Hippocampal formation (tissue), 2 donors: ENCODE measurements around the gene SCRT2.

Experiments
- DNase-seq, 2 donors: peaks; one replicate each; lab custom pipeline; 2025; lab: John Stamatoyannopoulos, UW

SCRT2 gene

GRCh38 chr20:672963-673602 lies 2.5 kb downstream of the SCRT2 start:
- no peak for DNase-seq

DNA sequence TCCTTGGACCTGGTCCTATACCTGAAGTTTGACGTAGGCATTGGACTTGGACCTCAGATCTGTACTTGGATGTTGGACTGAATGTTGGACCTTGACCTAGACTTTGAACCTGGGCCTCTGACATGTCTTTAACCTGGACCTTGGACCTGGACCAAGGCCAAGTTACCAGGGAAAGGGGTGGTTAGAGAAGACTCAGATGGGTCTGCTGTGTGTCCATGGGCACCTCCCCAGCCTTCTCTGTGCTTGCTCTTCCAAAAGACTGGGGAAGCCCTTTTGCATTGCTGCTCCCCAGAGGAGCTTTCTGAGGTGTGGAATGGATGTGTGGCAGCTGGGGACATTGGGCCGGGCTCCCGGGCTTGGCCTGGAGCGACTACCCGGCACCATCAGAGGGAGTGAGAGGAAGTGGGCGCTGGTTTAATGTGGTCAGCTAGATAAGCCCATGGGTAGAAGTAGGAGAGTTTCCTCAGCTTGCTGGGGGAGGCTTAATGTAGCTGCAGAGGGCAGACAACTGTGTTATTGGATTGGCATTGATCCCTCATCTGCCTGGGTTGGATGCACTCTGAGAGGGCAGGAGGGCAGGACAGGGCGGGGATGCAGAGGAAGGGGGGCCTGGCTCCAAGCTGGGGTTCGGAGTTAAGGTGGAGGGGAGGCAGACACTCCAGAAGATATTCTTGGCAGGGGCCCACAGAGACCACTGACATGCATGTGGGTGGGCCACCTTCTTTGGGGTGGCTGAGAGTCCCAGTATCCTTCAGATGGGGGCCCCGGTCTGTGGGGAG lies 4.2 kb downstream of the SCRT2 start:
- DNase-seq: no peak

DNA sequence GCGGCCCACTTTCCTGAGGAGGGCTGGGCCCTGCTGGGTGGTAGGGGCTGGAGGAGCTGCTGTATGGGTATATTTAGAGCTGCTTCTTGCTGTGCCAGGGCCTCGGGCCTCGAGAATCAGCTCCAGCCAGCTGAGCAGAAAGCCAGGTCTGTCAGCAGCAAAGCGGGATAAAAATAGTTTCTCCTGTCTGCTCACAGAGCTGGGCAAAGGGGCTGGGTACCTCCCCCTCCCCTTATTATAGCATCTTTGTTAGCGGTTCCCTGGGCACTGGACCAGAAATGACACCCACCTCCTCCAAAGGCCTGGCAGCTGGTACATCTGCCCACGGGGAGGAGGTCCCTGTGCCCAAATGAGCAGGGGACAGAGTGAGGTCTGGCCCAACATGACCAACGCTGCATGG lies 6.0 kb downstream of the SCRT2 start:
- DNase-seq: no peak

GRCh38 chr20:668638-669037 lies 7.0 kb downstream of the SCRT2 start:
- no peak for DNase-seq

DNA sequence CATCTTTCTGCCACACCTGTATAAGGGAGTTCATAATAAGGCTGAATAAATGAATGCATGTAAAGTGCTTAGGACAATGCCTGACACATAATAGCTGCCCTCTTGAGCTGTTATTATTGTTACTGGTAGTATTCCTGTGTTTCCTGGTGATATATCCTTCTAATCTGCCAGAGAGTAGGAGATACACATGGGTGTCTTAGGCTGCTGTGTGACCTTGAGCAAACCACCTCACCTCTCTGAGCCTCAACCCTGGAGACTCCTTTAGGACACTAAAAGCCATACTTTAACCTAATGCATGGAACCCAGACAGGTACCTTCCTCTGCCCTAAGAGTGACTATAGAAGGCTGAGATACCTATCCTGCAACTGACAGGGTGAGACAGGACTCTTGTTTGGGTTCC lies 7.6 kb downstream of the SCRT2 start:
- no peak for DNase-seq

DNA sequence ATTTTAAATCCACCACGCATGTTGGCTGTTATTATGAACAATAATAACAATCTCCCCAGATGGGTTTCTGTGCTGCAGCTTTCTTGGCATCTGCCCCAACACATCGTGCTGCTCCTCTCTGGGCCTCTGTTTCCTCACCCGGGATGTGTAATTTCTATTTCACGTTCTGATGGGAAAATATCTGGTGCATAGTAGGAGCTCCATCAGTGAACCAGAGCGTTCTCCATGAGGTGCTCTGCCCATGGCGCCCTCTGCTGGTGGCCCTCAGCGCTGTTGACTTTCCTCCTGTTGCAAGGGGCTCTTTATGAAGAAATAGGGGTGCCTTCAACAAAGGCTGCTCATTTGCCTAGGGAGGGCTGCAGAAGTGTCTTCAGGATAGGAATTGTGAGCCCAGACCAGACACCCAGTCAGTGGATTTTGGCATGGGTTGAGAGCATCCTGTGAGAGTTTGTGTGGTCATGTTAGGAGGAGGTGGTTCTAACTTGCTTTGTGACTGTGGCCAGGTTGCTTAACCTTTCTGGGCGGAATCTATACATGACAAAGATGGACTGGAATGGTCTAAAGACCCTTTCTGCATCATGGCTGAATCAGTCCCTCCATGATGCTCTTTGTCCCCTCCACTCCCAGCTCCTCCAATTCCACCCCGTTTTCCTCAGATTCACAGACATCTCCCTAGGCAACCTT lies 8.1 kb downstream of the SCRT2 start:
- DNase-seq: peak in 1 of 2 donors; percentile 18

GRCh38 chr20:666877-667276 lies 8.7 kb downstream of the SCRT2 start:
- DNase-seq: no peak

GRCh38 chr20:665276-665675 lies 10.3 kb downstream of the SCRT2 start:
- no peak for DNase-seq

DNA sequence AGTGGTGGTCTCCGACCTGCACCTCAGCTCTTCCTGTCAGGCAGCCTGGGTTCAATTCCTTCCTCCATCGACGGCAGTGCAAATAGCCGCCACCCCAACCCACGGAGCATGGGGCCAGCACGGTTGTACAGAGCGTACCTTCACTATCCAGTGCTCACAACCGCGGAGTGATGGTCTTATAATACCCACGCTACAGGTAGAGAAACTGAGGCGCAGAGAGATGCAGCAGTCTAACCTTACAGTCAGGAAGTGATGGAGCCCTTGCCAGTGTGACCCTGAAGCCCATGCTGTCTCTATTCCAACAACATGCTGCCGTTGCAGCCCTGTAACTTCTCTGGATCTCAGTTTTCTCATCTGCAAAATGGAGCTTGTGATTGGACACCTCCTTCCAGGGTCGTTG lies 11.0 kb downstream of the SCRT2 start:
- no peak for DNase-seq

DNA sequence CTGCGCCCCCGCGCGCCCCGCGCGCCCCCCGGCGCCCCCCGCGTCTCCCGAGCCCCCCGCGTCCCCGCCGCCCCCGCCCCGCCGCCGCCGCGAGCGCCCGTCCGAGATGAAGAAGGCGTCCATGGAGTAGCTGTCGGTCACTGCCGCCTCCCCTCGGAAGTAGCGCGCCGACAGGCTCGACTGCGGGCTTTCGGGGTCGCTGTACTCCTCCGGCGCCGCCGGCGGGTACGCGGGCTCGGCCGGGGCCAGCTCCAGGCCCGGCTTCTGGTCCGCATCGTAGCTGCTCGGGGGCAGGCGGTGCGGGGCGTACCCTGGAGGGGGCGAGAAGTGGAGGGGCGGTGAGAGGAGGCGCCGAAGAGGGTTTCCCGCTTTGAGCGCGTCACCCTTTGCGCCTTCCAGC lies 11.5 kb downstream of the SCRT2 start:
- no peak for DNase-seq

DNA sequence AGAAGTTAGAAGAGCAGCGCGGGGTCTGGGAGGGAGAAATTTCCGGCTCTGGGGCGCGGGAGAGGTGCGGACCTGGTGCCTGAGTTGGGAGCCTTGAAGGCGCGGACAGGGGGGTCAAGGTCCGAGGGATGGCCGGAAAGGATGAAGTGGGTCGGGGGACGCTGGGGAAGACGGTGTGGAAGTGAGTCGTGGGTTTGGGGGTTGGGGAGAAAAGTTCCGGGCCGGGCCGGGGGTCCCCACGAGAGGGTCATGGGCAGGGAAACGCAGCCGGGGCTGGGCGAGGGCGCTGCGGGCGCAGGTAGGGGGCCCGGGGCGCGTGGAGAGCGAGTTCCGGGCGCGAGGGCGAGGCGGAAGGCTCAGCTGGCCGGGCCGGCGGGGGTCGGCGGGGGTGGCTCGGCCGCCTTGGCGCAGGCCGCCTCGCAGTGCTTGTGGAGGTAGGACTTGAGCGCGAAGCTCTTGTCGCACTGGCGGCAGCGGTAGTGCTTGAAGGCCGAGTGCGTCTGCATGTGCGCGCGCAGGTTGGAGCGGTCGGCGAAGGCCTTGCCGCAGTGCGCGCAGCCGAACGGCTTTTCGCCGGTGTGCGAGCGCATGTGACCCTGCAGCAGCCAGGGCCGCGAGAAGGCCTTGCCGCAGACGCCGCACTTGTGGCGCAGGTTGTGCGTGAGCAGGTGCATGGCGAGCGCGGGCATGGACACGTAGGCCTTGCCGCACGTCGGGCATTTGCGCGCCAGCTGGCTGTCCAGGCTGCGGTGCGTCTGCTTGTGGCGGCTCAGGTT lies 12.1 kb downstream of the SCRT2 start:
- no peak for DNase-seq

- no peak for DNase-seq
Observed at GRCh38 chr20:662277-663192, 13.1 kb downstream of the SCRT2 start.

- no peak for DNase-seq
Observed at GRCh38 chr20:661474-662270, 13.9 kb downstream of the SCRT2 start.

- no peak for DNase-seq
Observed at GRCh38 chr20:658731-659291, 16.8 kb downstream of the SCRT2 start.

DNA sequence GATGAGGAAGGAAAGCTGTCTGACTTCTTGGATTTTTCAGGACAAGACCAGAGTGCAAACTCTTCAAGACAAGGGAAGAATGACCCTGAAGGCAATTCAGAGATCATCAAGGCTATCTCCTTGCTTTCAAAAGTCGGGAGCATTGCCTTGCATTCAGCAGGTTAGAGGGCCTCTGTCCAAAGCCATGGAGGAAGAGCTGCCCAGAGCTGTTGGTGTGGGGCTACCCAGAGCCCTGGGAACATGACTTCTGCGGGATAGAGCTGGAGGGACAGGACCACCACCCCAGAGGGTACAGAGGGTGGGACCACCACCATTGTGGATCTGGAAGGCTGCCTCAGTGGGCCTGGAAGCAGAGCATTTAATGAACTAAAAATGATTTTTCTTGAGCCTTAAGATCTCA lies 17.4 kb downstream of the SCRT2 start:
- no peak for DNase-seq

DNA sequence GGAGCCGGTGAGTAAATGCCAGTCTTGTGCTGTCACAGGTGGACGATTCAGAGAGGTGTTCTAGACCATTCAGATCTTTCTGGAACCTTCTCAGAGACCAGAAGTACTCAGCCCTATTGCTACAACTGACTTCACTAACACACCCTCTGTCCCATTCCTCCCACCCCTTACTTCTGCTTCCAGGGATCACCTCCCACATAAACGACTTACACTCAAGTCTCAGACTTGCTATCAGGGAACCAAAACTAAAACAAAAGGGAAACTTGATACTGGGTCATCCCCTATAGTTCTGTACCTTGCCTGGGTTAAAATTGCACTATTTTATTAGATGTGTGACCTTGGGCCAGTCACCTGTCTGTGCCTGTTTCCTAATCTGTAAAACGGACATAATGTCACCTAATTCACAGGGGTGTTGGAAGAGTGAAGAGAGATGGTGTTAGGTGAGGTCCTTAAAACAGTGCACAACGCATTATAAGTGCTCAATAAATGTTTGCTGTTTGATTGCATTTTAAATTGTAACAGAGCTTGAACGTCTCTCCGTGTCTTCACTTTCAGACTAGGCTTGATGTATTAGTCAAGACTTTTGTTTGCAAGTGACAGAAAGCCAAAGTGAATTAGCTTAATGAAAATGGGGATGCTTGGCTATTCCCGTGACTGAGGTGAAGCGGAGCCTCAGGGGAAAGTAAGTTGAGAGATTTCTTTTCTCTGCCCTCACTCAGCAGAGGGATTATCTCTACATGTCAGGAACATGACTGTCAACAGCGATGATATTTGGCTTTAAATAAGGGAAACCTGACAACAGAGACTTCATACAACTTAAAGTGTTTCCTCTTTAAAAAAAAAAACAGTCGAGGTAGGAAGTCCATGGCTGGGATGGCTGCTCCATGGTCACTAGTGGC lies 19.6 kb downstream of the SCRT2 start:
- DNase-seq: no peak

GRCh38 chr20:654417-654750 lies 21.2 kb downstream of the SCRT2 start:
- no peak for DNase-seq

DNA sequence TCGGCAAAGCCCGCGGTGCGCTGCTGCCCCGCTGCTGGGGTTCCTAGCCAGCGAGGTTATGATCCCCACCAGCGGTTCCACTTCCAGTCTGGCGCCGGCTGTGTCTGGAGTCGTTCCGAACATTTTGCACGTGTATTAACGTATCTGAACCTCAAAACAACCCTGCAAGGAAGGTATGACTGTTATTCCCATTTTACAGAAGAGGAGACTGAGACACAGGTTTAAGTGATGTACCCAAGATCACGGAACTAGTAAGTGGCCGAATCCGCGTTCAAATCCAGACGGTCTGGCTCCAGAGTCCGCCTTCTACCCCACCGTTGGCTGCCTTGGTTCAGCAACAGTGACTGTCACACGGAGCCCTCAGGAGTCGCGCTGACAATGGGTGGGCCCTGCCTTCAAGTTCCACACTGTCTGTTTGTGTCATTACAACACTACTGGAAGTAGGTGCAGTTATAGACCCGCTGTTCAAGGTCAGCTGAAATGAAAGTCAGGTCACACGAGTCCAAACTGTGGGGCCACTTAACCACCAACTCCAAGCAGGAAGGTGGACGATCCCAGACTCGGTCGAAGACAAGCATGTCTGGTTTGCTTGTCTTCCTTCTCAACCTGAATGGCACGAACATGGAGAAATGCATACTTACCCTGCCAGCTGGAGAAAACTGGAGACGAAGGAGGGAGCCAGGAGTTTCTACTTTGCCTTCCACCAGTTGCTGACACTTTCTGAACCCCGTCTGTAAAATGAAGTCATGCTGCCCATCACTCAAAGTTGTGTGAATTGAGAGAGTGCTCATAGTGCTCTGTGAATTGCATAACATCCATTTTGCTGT lies 21.8 kb downstream of the SCRT2 start:
- no peak for DNase-seq
